ENCODE measurements around the gene RCBTB1. TPM values are rescaled to one million over a fixed set of nuclear protein-coding genes. Genes with fewer than 3 reads are reported as not detected.
"Not testable (repeated sequence)": the region's sequence is repeated elsewhere in the genome, so short reads cannot be mapped to it uniquely, and the experiment has no call there.

Gene RCBTB1
- total RNA-seq, 1 donor from 2014 or later = 26.0 TPM

DNA sequence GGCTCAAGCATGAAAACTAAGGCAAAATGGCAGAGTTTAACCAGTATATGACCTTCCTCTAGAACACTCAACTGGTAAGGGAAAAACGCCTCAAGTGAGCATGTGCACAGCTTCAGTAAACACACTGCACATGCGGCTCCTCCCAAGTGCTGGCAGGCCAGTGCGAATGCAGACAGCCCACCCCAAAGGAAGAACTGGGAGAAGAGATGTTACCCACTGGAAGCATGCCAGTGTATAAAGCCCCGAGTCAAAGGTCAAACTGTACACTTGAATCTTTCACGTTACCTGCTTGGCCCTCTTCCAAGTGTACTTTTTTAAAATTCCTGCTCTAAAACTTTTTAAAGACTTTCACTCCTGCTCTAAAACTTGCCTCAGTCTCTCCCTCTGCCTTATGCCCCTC, 19.2 kb upstream of the RCBTB1 start:
- no peak for DNase-seq

DNA sequence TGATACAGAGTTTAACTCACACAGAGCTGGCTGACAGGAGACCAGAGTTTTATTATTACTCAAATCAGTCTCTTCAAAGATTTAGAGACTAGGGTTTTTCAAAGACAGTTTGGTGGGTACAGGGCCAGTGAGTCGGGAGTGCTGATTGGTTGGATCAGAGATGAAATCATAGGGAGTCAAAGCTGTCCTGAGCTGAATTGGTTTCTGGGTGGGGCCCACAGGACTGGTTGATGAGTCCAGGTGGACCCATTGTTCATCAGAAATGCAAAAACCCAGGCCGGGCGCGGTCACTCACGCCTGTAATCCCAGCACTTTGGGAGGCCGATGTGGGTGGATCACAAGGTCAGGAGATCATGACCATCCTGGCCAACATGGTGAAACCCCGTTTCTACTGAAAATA, 17.3 kb upstream of the RCBTB1 start:
- not testable (repeated sequence) for DNase-seq

DNA sequence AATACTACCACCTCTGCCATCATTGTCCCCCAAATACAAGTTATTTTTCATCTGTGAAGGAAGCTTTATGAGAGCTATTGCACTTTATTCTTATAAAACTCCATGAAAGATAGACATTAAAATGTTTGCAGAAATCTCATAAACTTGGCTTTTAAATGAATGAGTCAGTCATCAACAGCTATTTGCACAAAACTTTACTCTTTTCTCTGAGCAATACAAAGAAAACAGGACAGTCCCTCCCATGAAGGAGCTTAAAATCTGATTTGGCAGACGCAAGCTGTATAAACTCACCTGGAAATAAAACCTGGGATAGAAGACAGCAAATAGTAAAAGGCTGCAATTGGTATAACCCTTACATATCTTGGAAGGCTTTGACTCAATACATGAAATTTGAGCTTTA, 16.6 kb upstream of the RCBTB1 start:
- DNase-seq = no peak

DNA sequence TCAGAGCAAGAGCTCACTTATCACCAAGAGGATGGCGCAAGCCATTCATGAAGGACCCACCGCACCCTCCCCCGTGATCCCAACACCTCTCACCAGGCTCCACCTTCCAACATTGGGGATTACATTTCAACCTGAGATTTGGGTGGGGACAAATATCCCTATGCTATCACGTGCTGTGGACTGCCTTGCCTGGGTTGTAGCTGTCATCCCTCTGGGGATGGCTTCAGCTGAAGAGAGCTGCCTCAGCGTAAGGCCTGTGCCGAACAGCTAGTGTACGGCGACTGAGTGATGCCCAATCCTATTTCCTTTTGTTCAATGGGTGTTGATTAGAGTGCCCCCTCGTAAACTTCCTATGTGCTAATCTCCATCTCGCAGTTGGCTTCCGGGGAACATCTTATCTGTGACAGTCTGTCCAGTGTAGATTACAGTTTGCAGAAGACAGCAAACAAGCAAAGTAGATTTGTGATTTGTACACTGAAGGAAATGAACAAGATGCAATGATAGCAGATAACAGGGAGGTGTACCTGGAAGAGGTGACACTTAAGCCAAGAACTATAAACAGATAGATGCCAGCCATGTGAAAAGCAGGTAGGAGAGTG, 11.8 kb upstream of the RCBTB1 start:
- DNase-seq = no peak

DNA sequence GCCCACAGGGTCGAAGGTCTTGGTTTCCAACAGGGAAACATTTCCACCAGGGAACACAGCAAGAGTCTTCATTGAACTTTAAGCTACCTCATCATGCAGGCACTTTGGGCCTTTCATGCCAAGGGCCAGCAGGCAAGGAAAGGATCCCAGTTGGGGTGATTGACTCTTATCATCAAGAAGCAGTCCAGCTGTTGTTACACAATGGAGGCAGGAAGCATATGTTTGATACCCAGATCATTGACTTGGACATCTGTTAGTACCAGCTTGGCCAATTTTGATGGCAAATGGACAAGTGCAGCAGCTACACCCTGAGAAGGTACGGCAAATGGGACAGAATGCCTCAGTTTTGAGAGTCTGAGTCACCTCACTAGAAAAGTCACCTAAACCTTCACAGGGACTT, 10.9 kb upstream of the RCBTB1 start:
- peak; percentile 37 for DNase-seq

DNA sequence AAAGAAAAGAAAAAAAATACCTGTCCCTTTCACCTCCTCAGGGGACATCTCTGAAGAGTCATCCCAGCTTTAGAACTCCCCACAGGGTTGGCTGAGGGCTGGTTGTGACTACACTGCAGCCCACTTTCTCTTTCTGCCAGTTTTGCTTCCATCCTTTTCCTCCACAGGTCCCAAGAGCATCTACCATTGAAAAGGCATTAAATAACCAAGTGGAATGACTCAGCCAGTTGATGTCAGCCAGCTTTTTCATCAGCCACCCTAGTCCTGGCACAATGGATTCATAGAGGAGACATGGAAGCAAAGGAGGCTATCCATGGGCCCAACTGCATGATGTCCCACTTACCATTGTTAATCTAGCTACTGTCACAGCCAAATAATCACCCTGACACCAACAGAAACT, 9.2 kb upstream of the RCBTB1 start:
- no peak for DNase-seq

DNA sequence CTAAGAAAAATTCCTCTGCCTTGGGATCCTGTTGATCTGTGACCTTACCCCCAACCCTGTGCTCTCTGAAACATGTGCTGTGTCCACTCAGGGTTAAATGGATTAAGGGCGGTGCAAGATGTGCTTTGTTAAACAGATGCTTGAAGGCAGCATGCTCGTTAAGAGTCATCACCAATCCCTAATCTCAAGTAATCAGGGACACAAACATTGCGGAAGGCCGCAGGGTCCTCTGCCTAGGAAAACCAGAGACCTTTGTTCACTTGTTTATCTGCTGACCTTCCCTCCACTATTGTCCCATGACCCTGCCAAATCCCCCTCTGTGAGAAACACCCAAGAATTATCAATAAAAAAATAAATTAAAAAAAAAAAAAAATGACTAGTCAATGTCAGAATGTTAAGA, 8.5 kb upstream of the RCBTB1 start:
- DNase-seq = not testable (repeated sequence)

DNA sequence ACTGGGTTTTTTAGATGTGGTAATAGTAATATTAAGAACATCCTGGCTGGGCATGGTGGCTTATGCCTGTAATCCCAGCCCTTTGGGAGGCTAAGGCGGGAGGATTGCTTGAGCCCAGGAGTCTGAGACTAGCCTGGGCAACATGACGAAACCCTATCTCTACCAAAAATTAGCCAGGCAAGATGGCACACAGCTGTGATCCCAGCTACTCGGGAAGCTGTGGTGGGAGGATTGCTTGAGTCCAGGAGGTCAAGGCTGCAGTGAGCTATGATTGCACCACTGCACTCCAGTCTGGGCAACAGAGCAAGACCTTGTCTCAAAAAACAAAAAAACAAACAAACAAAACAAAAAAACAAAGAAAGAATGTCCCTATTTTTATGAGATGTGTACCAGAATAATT, 5.4 kb upstream of the RCBTB1 start:
- not testable (repeated sequence) for DNase-seq

DNA sequence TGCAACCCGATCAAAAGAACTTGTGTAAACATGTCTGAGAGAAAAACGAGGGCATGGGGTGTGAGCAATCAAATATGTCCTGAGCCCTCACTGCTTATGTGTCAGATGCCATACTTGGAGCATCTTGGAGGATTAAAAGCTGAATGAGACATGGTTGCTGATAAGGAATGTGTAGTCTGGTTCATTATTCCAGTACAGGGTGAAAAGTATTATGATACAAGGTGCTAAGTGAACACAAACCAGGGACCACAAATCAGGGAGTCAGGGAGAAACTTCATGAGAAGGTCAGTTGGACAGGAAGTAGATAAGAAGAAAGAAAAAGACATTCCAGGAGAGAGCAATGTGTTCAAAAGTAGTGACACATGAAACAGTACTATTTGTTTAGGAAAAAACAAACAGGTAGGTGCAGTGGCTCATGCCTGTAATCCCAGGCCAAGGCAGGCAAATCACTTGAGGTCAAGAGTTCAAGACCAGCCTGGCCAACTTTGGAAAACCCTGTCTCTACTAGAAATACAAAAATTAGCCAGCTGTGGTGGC, 2.0 kb upstream of the RCBTB1 start:
- DNase-seq = no peak

DNA sequence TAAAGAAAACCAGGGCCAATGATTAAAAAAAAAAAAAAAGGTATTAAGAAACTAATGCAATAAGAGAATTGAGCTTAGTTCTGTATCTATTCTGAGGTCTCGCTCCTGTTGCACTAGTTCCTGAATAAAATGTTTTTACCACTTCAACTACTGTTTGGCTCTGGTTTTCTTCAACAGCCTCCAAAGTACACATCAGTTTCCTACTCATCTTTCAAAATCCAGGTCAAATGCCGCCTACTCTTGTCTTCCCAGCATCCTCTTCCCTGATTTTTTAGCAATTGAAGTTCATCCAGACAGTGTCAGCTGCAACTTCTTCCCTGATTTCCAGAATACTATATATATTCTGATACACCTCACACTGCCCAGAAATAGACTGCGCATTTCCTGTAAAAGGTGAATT, 1.4 kb upstream of the RCBTB1 start:
- no peak for DNase-seq

DNA sequence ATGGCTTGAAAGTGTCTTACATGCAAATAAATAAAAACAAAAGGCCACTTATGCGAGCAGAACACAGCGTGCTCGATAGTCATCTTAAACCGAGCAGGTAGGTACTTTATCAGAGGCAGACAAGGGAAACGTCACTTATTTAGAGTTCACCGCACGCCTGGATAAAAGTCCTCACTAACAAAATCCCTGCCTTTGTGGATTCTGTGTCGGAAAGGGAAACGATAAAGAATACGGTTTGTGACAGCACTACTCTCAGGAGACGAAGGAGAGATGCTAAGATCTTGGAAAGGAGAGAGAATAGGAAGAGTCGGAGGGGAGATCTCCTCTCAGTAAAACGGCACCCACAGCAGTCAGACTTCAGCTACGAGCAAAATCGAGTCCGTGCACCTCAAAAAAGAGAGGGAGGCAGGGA, 581 bp downstream of the RCBTB1 start:
- DNase-seq = peak; percentile 36

DNA sequence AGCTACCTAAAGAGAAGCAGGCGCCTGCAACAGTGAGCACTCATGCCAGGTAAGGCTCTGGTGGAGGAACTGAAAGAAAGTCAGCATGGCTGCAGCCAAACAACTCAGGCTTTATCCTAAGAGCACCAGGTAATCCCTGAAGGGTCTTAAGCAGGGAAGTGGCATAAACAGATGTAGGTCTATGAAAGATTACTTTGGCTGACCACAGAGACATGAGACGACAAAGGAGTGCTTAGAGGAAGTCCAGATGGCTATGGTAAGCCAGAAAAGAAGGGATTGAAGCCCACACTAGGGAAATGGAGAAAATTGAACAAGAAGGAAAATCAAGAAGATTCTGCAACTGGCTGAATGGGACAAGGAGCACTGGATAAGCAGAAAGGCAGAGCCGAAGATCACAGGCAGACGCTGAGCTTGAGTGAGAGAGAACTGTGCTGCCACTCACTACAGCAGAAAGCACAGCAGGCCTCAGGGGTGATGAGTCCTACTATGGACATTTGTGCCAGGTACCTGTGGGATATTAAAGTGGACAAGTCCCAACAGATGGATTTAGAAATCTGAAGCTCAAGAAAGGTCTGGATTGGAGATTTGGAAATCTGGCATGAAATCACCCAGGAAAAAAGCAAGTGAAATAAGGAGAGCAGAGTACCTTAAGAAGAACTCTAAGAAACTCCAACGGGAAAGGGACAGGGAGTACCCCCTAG, 4.2 kb downstream of the RCBTB1 start:
- no peak for DNase-seq

DNA sequence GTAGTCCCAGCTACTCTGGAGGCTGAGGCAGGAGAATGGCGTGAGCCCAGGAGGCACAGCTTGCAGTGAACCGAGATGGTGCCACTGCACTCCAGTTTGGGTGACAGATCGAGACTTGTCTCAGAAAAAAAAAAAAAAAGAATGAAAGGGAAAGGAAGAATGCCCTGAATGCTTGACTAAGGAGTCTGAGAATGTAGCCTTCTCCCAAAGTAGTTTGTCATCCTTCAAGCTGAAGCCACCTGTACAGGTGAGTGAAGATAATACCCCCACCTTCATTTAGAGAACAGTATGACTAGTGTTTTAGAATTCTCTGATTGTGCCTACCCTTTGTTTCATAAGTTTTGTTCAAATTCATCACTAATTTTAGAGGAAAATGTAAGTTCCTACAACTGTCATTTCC, 5.9 kb downstream of the RCBTB1 start:
- no peak for DNase-seq

DNA sequence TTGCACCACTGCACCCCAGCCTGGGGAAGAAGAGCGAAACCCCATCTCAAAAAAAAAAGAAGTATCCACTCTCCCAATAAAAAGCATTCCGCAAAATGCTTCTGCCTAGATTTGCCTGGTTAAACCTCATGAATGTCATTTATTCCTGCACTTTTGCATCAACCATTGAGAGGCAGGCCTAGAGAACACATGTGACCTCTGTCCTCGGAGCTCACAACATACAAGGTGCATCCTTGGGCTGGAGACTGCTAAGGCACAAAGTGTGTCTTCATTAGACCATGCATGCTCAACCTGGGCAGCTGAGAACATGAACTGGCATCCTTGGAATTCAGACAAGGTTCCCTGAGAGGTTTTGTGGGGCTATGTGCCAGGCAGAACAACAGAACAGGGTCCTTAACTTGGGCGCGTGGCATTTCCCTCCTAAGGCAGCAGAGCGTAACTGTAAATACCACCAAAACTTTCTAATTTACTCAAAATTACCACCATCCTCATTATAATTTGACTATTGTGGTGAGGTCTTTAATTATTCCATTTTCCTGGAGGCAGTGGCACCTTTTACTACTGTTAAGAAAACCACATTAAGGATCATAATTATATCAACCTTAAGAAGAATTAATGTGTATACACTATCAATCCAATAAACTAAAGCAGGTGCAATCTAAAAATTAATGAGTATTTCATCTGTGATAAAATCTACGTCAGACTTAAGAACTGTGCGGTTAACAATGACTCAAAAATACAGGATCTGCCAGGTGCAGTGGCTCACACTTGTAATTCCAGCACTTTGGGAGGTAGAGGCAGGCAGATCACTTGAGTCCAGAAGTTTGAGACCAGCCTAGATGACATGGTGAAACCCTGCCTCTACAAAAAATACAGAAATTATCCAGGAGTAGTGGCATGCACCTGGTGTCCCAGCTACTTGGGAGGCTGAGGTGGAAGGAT, 13.8 kb downstream of the RCBTB1 start:
- no peak for DNase-seq

DNA sequence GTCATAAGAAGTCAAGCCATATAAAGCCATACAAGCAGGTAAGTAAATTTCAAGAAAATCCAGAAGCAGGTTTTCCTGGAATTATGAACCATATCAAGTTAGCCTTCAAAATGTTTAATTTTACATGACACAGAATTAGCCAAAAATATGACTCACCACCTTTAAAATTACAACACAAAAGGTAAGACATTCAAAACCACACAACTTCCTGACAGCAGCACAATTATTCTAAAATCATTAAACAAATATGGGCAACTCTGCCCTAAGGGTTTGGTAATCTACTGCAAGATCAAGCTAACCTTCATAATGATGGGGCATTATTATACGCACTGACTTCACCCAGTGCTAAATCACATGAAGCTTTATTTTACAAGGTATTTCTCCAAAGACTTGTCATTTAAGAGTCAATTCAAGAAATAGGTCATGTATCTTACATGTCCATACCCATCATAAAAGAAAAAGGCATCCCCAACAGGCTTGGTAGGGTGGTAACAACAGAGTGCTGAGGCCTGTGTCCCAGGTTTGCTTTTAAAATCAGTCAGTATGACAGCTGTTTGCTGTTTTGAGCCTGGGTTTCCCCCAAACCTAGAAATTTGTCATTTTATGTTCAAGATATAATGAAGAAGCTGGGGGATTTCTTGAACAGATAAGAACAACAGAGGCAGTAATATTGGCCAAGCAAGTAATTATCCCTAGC, 15.2 kb downstream of the RCBTB1 start:
- DNase-seq = peak; percentile 16

DNA sequence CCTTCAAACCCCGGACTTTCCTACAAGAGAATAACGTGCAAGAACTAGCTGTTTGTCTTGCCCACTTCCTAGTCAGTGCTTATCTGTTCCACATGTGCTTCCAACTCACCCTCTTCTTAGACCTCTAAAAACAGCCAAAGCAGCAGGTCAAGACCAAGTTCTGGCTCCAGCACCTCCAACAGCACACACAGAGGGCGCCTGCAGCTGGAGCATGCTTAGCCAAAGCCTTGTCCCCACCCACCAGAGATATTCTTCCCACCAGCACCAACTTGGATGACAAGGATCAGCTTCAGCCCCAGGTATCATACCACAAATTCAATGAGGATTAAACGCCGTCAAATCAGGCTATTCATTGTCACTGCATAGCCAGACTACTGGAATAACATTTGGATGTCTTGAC, 17.9 kb downstream of the RCBTB1 start:
- DNase-seq = no peak

DNA sequence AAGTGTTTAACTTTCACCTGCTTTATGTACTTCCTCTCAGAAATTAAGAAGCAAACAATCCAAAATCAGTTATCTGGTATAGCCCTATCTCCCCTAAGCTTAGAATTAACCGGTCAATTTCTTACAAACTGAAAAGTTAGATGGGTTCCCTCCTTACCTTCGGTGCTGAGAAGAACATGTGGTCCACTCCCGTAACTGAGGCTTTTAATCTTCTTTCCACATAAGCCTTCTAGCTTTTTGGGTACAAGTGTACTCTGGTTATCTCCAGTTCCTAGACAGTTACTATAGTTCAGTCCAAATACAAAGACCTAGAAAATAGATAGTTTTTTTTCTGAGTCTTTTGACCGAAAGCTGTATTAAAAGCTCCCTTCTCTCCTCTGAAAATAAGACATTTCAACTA, 18.9 kb downstream of the RCBTB1 start:
- DNase-seq = no peak

DNA sequence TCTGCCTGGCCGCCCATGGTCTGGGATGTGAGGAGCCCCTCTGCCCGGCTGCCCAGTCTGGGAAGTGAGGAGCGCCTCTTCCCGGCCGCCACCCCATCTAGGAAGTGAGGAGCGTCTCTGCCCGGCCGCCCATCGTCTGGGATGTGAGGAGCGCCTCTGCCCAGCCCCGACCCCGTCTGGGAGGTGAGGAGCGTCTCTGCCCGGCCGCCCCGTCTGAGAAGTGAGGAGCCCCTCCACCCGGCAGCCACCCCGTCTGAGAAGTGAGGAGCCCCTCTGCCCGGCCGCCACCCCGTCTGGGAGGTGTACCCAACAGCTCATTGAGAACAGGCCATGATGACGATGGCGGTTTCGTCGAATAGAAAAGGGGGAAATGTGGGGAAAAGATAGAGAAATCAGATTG, 19.9 kb downstream of the RCBTB1 start:
- DNase-seq = not testable (repeated sequence)

DNA sequence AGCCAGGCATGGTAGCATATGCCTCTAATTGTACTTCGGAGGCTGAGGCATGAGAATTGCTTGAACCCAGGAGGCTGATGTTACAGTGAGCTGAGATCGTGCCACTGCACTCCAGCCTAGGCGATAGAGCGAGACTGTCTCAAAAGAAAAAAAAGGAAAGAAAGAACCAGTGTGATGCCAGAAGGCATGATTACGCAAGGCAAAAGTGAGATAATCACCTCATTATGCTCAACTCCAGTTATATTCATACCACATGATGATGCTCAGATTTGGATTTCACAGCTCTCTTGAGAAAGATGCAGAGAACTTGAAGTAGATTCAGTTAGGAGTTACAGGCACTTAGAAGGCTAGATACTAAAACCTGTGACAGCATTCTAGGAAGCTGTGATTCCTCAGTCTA, 21.8 kb downstream of the RCBTB1 start:
- no peak for DNase-seq

DNA sequence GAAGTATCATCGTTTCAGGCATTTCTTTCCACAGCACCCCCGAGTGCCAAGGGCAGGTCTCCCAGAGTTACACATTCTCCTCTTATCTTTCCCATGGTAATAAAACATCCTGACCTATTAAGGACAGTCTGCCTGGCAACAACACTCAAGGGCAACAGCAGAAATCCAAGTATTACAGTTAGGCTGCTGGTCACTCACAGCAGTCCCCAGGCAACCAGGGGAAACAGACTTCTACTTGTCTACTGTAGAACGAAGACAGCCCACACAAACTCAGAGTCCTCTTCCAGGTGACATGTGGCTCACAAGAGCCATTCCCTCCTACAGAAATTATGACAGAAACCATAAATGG, 24.3 kb downstream of the RCBTB1 start:
- no peak for DNase-seq

DNA sequence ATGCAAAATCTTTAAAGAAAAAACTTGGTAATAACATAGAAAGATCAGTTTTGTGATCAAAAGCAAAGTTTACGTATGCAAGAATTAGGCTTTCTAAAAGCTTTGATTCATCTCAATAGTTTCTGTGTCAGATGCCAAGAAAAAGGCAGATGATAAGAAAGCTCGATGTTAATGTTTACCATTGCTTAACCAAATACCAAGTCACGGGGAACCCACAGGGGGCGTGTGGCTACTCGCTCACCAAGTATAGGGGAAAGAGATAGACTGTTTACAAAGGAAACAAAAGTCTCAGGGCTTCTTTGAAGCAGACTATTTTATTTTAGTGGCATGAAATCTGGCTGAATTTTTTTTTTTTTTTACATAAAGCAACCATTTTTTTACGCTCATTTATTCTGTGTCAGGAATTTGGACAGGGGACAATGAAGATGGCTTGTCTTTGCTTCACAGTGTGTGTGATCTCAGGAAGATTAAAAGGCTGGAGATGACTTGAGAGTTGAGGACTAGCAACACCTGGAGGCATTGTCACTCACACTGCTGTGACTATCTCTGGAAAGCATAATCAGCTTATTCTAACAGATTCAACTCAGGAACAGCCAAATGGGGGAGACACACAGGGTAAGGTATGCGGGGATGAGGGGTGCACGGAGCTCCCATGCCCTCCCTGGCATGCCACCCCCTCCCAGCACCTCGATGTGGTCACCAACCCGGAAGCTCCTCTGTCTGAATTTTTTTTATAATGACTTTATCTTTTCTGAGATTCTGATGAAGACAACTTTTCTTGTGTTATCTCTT, 24.9 kb downstream of the RCBTB1 start:
- DNase-seq = peak; percentile 12

DNA sequence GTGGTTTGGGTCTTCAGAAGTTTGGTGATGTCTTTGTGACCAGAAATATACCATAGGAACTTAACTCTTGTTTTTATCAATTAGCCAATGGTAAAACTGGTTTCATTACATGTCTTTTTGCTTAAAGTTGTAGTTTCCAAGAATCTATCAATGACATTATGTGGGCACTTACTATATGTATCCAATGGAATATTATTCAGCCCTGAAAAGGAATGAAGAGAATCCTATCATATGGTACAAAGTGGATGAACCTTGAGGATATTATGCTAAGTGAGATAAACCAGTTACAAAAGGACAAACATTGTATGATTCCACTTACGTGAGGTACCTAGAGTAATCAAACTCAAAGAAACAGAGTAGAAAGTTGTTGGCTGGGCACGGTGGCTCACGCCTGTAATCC, 26.4 kb downstream of the RCBTB1 start:
- no peak for DNase-seq

Data from dermis blood vessel endothelial cell (primary cell).